OCI-LY1 (cell line): ENCODE results near the gene MRTFA.

Source experiments
- H2AFZ ChIP-seq: fragments of 200-600 bp; sonication (generic), shearing (Covaris generic); 2 replicates; pipeline ENCODE4 v1.6.0; 2014; ENCODE audit warnings: antibody characterized with exemption, mild to moderate bottlenecking, low read length
- H3F3A ChIP-seq: fragments of 200-600 bp; sonication (generic), shearing (Covaris generic); 2 replicates; pipeline ENCODE4 v1.6.0; 2014; ENCODE audit warnings: mild to moderate bottlenecking, antibody characterized with exemption, low read length, moderate library complexity; ENCODE audit not compliant: insufficient read depth
- H3K27ac ChIP-seq: fragments of 200-600 bp; sonication (generic); 2 replicates; pipeline ENCODE4 v1.5.1; 2014; ENCODE audit warnings: low read length, mixed run types, mild to moderate bottlenecking, low read depth; ENCODE audit not compliant: poor library complexity, severe bottlenecking
- H3K27me3 ChIP-seq: fragments of 200-600 bp; sonication (generic); 2 replicates; pipeline ENCODE4 v1.6.0; 2014; ENCODE audit warnings: antibody characterized with exemption, mild to moderate bottlenecking, low read length, moderate library complexity; ENCODE audit not compliant: insufficient read depth
- H3K36me3 ChIP-seq: fragments of 200-600 bp; sonication (generic); 2 replicates; pipeline ENCODE4 v1.6.1; 2014; ENCODE audit warnings: mild to moderate bottlenecking, antibody characterized with exemption, low read length, moderate library complexity, mixed read lengths; ENCODE audit not compliant: insufficient read depth
- H3K4me1 ChIP-seq: fragments of 200-600 bp; sonication (generic); 2 replicates; pipeline ENCODE4 v1.5.1; 2014; ENCODE audit warnings: mild to moderate bottlenecking, low read length, moderate library complexity; ENCODE audit not compliant: insufficient read depth, severe bottlenecking
- H3K4me2 ChIP-seq: fragments of 200-600 bp; sonication (generic), shearing (Covaris generic); 2 replicates; pipeline ENCODE4 v1.6.1; 2014; ENCODE audit warnings: low read length
- H3K4me3 ChIP-seq: fragments of 200-600 bp; sonication (generic); 2 replicates; pipeline ENCODE4 v1.5.1; 2014; ENCODE audit warnings: low read length, low read depth, mild to moderate bottlenecking, mixed read lengths; ENCODE audit not compliant: poor library complexity, severe bottlenecking
- H3K79me2 ChIP-seq: fragments of 200-600 bp; shearing (Covaris generic); 2 replicates; pipeline ENCODE4 v1.6.1; 2016; ENCODE audit warnings: mixed run types, low read length, mixed read lengths; ENCODE audit not compliant: insufficient read depth
- H3K9ac ChIP-seq: fragments of 200-600 bp; sonication (generic), shearing (Covaris generic); 2 replicates; pipeline ENCODE4 v1.6.1; 2014; ENCODE audit warnings: mild to moderate bottlenecking, low read length, mixed read lengths
- H3K9me2 ChIP-seq: fragments of 200-600 bp; sonication (generic), shearing (Covaris generic); 2 replicates; pipeline ENCODE4 v1.6.1; 2014; ENCODE audit warnings: low read depth, mild to moderate bottlenecking, low read length, mixed read lengths
- H3K9me3 ChIP-seq: fragments of 200-600 bp; shearing (Covaris generic); 2 replicates; pipeline ENCODE4 v1.6.1; 2014; ENCODE audit warnings: low read length, mixed read lengths
- H4K20me1 ChIP-seq: fragments of 200-600 bp; sonication (generic), shearing (Covaris generic); 2 replicates; pipeline ENCODE4 v1.6.0; 2016; ENCODE audit warnings: mild to moderate bottlenecking, low read length; ENCODE audit not compliant: insufficient read depth
- CTCF ChIP-seq: fragments of 200-600 bp; sonication (generic), shearing (Covaris generic); IDR thresholded peaks from 2 replicates; pipeline ENCODE4 v1.5.1; 2017; ENCODE audit warnings: mild to moderate bottlenecking, antibody characterized with exemption, low read length, moderate library complexity, mixed read lengths
- EZH2 ChIP-seq: fragments of 200-600 bp; sonication (generic), shearing (Covaris generic); IDR thresholded peaks from 2 replicates; pipeline ENCODE4 v1.8.0; 2017; ENCODE audit warnings: borderline replicate concordance, mixed run types, mild to moderate bottlenecking, antibody characterized with exemption, low read length, moderate library complexity, mixed read lengths

The MRTFA gene

GRCh38 chr22:40479887-40480538 lies 156.5 kb downstream of the MRTFA start:
- H3K9me2 ChIP-seq, result no peaks in the 10 kb centered on the region
- H3F3A ChIP-seq, result no peaks in the 10 kb centered on the region
- no peak overlapping the region for H3K9ac ChIP-seq
- no peak overlapping the region for H3K4me3 ChIP-seq
- H3K36me3 ChIP-seq, result no peaks in the 10 kb centered on the region
- H3K27me3 ChIP-seq, result no peaks in the 10 kb centered on the region
- H3K4me1 ChIP-seq, result peaks cover 8% of the 10 kb centered on the region
- H3K9me3 ChIP-seq, result no peaks in the 10 kb centered on the region
- TF ChIP-seq EZH2, result no peak
- TF ChIP-seq CTCF, result no peak
- H2AFZ ChIP-seq, result no peak overlapping the region
- H3K4me2 ChIP-seq, result no peak overlapping the region
- H3K79me2 ChIP-seq, result no peaks in the 10 kb centered on the region
- H3K27ac ChIP-seq, result no peak overlapping the region
- H4K20me1 ChIP-seq, result no peaks in the 10 kb centered on the region; the same call in 1 of the 2 replicates

GRCh38 chr22:40479126-40479800 lies 157.3 kb downstream of the MRTFA start:
- H3K9me2 ChIP-seq, result no peaks in the 10 kb centered on the region
- no peaks in the 10 kb centered on the region; the same call in 1 of the 2 replicates for H4K20me1 ChIP-seq
- no peak for TF ChIP-seq EZH2
- peak; percentile 34; the same call in 1 of the 2 replicates for TF ChIP-seq CTCF
- H3K27me3 ChIP-seq, result no peaks in the 10 kb centered on the region
- no peak overlapping the region for H3K4me3 ChIP-seq
- peaks cover 3% of the 10 kb centered on the region for H3K4me1 ChIP-seq
- no peak overlapping the region for H3K4me2 ChIP-seq
- no peaks in the 10 kb centered on the region for H3K79me2 ChIP-seq
- H3K9me3 ChIP-seq, result no peaks in the 10 kb centered on the region
- H2AFZ ChIP-seq, result no peak overlapping the region
- H3K36me3 ChIP-seq, result no peaks in the 10 kb centered on the region
- H3K27ac ChIP-seq, result no peak overlapping the region
- no peaks in the 10 kb centered on the region for H3F3A ChIP-seq
- H3K9ac ChIP-seq, result no peak overlapping the region

- Histone ChIP-seq H3K36me3 (no peaks in the 10 kb centered on the region), H3K79me2 (no peaks in the 10 kb centered on the region), H2AFZ (no peak overlapping the region), H3K4me2 (no peak overlapping the region), H3K27ac (no peak overlapping the region), H3K9me3 (no peaks in the 10 kb centered on the region), H3K4me3 (no peak overlapping the region), H3F3A (no peaks in the 10 kb centered on the region), H3K4me1 (no peaks in the 10 kb centered on the region), H3K27me3 (no peaks in the 10 kb centered on the region), H3K9ac (no peak overlapping the region), H3K9me2 (no peaks in the 10 kb centered on the region), H4K20me1 (no peaks in the 10 kb centered on the region; the same call in 1 of the 2 replicates)
- no peak for TF ChIP-seq CTCF
- no peak for TF ChIP-seq EZH2
Observed at GRCh38 chr22:40478338-40479125, 158.0 kb downstream of the MRTFA start.
